GM18870 (cell line): ENCODE data around the gene OR52N5.

Experiments used
- ATAC-seq: cut with Tn5 transposase; IDR thresholded peaks from one replicate; pipeline ENCODE4 v1.9.1; 2021; ENCODE audit warnings: moderate library complexity; ENCODE audit not compliant: unreplicated experiment

The OR52N5 gene

DNA sequence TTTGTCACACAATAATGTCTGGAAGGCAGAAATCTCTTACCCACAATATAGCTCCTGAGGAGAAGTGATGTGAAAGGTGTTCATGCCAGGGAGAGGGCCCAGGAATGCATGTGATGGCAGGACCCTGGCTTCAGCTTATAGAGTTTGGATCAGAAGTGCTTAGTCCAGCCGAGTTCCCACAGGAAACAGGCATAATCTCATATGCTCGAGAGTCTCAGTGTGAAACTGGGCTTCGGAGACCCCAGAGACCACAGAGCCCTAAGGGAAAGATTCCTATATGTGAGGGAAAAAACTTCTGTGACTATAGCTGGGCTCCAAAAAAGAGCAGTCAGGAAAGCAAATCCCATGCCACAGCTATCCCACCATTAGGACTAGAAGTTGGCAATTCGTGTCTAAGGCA lies at the start of gene OR52N5:
TSS of gene OR52N5 (minus strand) at position 101 of the 400 bp plus-strand sequence. CDS start 4,721 bp downstream, outside the sequence.
- ATAC-seq = no peak

GRCh38 chr11:5831196-5831829 lies 48.2 kb upstream of the OR52N5 start:
- ATAC-seq = no peak

DNA sequence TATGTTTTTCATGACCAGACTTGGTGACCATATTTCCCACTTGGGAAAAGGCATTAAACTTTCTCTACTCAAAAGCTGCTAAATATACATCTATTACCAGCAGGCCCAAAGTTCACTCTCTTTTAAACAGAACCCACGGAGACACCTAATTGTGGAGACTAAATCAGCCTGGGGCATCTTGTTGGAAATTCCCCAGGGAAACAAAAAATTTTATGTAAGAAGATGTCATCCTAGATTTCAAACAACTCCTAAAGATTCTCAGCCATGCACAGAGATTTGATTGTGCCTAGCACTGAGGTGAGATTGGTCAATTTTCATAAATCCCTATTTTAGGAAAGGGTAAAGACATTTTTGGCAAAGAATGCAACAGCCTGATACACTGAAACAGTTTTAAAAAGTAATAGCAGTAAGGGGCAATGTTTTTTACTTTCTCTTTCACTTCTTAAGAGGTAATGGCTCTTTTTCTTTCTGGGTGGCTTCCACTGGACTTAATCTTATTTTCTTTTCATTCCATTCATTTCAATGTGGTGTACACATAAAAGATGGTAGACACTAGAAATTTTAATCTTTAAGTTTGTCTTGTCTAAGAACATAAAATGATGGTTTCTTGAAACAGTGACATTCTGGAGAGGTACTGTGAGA lies 35.2 kb upstream of the OR52N5 start:
- ATAC-seq = no peak

GRCh38 chr11:5815534-5815933 lies 32.4 kb upstream of the OR52N5 start:
- no peak for ATAC-seq

DNA sequence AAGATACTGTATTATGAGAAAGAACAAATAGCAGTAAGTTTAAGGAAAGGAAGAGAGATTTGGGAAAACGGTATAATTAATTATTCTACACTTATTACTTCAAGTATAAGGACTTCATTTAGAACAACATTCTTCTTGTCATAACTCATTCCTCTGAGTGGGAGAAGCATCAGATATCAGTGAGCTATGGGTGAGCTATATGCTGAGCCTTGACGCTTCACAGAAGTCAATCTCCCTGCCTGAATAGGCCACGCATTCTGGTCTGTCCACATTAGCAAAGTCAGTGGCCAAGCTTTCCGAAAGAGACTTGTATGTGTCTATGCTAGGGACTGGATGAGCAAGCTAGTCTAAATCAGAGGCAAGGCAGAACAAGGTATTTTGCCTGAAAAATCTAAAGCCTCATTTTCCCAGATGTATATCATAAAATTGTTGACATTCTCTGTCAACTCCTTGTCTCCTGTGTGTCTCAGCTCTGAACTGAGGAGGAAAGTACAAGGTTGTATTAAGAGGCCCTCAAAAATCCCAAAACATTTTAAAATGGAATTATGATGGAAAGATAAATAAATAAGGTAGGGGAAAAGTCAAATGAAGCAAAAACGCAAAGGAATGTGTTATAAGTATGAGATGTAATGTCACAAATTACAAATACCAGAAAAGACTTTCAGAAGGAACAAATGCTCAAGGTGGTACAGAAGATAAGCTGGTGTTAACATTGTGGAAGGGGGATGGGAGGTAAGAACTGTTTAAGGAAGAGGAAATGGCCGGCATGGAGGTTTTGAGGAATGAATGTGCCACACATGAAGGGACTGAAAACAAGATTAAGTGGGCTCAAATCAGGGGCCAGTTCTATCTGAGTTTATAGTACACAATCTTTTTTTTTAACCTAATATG lies 27.0 kb upstream of the OR52N5 start:
- no peak for ATAC-seq

DNA sequence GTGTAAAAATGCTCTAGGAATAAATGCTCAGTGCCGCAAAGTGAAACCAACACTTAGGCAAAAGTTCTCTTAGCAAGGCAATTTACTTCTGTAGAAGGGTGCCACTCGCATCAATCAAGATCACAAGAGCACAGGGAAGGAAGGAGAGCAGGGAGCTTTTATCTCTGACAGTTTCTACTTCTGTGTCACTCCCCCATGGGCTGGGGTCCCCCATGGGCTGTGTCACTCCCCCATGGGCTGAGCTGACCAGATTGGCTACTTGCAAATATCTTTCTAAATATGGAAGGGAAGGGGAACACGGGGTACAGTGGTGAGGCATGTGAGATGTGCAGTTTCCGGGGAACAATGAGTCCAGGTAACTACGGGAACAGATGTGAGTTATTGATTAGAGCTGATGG lies 26.0 kb upstream of the OR52N5 start:
- ATAC-seq = peak; percentile 29

DNA sequence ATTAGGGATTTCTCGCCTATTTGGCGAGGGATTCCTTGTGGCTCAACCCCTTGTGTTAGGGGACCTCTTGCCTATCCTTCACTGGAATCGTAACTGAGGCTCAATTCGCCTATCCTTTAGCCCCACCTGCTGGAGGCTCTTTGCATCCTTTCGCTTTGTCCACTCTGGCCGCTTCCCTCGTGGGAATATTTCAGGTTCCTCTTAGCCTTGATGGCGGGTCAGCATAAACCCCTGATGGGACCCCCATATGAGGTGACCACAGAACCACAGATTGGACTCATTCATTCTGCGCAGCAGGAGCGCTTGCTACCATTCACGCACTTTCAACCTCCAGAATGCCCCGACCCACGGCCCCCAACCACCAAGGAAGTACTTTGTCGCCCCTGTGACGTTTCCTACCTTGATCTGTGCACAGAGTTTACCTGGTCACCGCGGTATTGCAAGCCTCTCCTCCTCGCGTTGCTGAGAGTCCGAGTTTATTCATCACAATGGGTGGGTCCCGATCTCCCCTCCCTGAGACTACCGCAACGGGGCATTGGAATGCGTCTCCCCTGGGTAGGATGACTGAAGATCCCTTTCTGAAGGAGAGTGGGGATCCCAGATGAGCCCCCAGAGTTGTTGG lies 25.5 kb upstream of the OR52N5 start, which contains the start of gene OR52N2:
TSS of gene OR52N2 (plus strand) at position 425 of the 622 bp plus-strand sequence. CDS start 11,412 bp downstream, outside the sequence.
- peak; percentile 95 for ATAC-seq

DNA sequence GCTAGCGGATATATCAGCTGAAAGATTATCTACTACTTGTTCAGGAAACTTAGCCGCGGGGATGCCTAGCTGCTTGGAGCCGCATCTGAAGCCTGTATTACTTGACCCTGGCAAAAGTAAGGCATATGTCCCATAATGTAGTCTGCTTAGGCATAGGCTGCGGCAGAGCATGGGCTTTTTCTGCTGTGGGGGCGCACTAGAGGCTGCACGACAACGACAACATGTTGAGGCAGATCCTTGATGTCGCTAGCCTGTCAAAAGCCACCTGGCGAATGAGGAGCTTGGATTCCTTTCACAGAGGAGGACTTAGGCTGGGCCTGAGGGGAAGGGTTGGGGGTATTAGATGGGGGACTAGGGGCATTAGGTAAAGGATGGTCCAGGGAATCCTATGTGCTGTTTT lies 24.4 kb upstream of the OR52N5 start:
- no peak for ATAC-seq

DNA sequence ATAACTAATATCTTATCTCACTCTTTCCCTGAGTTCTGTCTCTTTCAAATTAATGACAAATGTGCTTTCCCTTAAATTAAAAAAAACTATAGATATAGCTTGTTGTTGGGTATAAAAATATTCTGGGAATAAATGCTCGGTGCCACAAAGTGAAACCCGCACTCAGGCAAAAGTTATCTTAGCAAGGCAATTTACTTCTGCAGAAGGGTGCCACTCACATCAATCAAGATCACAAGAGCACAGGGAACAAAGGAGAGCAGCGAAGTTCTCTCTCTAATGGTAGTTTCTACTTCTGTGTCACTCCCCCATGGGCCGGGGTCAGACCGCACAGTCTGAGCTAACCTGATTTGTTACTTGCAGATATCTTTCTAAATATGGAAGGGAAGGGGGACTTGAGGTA lies 20.8 kb upstream of the OR52N5 start:
- no peak for ATAC-seq

DNA sequence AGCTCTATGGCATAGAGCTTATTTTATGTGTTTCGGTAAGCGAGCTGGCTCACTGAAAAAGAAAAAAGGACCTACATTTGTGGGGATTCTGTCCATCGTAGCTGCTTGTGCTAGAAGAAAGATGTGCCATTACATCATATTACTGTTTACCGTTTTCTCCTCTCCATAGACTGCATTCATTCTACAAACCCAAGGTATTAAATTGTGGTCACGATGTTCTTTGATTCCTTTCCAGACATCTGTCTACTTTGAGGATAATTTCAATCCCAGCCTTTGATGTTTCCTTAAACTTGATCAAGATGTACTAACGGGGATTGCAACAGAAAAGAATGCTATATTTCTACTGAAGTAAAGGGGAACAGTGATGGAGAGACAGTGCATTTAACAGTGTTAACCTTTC lies 13.4 kb upstream of the OR52N5 start:
- no peak for ATAC-seq

DNA sequence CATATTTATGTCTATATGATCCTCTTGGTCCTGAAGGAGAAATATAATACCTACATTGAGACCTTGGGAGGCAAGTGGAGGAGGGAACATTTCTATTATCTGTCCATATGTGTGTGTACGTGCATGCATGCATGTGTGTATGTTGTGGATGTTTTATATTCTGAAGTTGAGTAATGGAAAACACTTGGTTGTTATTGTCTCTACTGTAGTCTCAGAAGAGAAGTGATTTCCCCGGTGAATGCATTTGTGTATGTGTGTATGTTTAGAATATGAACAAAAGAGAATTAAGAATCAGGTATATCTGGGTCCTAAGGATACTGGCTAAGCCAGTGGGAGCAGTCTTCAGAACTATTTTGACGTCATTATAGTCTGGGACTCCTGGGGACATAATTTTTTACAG lies 8.0 kb upstream of the OR52N5 start, which contains the start of gene OR52N1:
TSS of gene OR52N1 (minus strand) at position 101 of the 400 bp plus-strand sequence. CDS start 2,449 bp downstream, outside the sequence.
- no peak for ATAC-seq

DNA sequence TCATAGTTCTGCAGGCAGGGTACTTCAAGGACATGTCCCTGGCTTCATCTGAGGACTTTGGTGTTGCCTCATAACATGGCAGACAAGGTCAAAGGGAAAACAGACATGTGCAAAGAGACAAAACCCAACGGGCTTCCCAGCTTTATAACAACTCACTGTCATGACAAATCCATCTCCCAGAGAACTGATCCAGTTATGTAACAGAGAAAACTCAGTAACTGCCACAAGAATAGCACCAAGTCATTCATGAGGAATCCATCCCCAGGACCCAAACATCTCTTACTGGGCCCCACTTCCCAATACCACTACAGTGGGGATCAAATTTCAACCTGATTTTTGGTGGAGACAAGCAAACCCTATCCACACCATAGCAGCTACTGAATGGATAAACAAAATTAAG lies 16.1 kb downstream of the OR52N5 start:
- ATAC-seq = no peak

DNA sequence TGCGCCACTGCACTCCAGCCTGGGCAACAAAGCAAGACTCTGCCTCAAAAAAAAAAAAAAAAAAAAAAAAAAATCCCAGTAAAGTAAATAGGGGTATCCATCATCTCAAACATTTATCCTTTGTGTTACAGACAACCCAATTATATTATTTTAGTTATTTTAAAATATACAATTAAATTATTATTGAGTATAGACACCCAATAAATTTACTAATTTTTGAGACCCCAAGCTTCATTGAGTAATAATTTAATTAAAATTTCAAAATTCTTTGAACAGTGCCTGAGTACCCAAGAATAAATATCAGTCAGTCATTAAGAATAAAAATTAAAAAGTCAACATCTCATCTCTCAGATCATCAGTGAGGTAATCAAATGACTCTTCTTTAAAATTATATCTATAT lies 29.2 kb downstream of the OR52N5 start, which contains the start of gene OR52N4:
TSS of gene OR52N4 (plus strand) at position 301 of the 400 bp plus-strand sequence. CDS start 498 bp downstream, outside the sequence.
- ATAC-seq = no peak

GRCh38 chr11:5749836-5750235 lies 33.3 kb downstream of the OR52N5 start:
- no peak for ATAC-seq

DNA sequence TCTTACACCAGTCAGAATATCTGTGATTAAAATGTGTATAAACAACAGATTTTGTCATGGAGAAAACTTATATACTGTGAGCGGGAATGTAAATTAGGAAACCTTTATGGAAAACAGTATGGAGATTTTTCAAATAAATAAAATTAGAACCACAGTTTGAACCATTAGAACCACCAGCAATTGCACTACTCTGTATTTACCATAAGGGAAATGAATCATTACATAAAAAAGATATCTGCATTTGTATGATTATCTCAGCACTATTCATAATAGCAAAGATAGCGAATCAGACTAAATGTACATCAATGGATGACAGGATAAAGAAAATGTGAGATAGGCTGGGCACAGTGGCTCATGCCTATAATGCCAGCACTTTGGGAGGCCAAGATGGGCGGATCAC lies 36.5 kb downstream of the OR52N5 start:
- ATAC-seq = no peak

DNA sequence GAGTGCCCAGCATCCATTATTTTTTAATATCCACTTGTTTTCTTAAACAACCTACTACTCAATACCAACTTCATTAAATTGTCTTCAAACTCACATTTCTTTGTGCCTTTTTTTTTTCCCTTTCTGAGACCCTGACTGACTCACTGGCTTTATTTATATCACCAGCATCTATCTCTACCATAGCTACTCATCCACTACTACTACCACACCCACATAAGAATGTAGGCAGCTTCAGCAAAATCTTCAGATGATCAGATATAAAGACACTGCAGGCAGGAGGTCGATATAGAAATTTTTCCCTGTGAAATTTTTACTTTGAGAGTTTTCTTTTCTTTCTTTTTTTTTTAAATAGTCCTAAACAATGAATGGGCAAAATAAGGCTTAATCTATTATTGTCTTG lies 44.7 kb downstream of the OR52N5 start:
- no peak for ATAC-seq

DNA sequence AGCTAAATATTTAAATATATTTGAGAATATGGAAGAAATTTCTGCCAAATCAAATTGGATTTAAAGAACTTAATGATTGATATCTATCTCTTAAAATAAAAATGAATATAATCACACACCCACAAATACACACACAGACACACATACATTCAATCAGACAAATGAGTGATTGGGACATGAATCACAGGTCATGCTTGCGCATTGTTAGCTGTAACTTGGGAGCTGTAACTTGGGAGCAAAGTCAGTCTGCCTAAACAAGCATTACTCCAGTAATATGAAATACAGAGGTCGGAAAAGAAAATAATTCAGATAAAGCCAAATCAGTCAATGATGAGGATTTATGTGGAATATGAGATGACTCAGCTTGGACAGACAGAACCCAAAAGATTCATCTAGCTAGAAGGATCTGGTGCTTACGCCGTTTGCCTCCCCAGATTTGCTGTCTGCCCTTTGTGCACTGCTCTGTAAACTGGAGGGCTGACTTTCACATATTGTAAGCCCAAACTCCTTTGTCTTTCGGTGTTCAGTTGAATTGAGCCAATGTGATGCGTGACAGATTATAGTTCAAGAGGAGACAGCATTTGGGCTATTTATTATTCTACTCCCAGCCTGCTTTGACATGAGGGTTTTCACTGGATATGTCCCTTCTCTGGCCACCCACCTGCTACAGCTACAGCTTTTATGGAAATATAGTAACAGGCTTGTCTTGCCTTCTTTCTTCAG lies 45.3 kb downstream of the OR52N5 start:
- no peak for ATAC-seq

DNA sequence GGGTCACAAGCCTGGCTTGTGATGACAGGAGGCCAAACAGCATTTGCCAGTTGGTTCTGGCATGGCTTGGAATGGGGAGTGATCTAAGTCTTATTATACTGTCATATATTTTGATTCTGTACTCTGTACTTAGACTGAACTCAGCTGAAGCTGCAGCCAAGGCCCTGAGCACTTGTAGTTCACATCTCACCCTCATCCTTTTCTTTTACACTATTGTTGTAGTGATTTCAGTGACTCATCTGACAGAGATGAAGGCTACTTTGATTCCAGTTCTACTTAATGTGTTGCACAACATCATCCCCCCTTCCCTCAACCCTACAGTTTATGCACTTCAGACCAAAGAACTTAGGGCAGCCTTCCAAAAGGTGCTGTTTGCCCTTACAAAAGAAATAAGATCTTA lies 46.1 kb downstream of the OR52N5 start:
- no peak for ATAC-seq

- no peak for ATAC-seq
Measured at GRCh38 chr11:5736396-5736795, 46.8 kb downstream of the OR52N5 start, which contains the start of gene OR56B1. OR56B1 (plus strand) TSS chr11:5736448; CDS start chr11:5736517, 69 bp downstream.

DNA sequence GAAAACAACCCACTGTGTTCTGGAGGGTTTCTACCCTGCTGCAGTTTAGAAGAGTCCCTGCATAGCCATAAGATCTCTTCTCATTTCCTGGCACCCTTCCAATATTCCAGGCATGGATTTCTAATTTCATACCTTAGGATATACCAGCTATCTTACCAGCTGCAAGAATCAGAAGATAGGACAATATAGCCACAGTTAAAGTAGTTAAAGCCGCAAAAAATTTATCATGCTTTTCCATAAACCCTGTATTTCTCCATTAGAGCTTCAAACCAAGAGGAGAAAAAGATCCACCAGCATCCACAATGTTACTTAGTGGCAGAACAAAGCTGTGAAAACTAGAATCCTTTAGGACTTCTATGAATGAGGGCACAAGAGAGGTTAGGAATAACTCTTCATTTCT lies 55.5 kb downstream of the OR52N5 start:
- no peak for ATAC-seq
